DMS 273 treated with DMSO at 0.1 percent for 48 hours (cell line): ENCODE measurements around the gene ISCA2.

ENCODE experiments used
- DNase-seq: peaks from one replicate; lab custom pipeline; 2025; lab: John Stamatoyannopoulos, UW

The ISCA2 gene

GRCh38 chr14:74508844-74509428 lies 15.4 kb downstream of the ISCA2 start:
- DNase-seq = no peak

DNA sequence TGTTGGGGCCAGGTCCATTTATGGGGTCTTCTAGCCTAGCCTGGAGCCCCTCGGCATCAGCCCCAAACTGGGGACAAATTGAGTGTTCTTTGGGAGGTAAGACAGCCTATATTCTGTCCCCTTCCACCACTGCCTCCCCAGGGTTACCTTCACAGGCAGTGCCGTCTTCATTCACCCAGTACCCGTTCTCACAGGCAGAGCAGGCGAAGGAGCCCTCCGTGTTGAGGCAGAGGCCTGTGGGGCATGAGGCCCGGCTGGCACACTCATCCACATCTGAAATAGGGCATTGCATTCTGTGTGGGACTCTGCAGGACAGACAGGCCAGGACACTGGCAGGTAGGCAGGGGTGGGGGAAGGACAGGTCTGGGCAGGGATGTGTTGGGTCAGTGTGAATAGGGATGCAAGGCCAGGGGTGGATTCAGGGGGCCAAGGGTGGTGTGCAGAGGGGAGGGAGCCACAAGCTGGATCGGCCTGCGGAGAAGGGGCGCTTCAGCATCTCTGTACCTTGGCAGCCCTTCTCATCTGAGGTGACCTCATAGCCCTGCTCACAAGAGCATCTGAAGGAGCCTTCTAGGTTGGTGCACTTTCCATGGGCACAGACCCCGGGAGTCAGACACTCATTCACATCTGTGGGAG lies 16.1 kb downstream of the ISCA2 start:
- DNase-seq = no peak

DNA sequence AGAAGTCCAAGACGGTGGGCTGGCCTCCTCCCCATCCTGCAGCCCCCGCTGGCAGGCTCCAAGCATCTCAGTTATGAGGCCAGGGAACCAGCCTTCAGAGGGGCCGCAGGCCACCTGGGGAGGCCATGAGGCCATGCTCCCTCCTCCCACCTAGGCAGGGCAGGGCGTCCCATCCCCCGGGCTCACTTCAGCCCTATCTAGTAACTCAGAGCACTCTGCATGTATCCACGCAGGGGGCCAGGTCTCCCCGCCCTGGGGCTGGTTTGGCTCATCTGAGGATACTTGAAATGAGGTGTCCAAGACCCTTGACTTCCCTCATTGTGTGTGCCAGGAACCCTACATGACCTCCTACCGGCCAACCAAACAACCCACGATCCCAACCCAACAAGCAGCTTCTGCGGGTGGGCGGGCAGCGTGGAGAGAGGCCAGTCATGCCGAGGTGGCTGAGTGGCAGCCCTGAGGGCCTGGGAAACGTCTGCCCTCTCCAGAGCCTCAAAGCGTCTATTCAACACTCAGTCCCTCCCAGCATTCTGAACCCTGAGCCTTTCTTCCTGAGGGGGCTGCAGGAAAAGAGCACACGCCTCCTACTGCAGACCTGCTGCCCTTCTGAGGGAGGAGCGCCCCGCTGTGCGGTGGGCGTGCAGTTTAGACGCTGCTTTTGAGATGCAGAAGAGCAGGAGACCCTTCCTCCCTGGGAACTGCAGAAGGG lies 16.8 kb downstream of the ISCA2 start:
- DNase-seq = no peak

- DNase-seq = no peak
Measured at GRCh38 chr14:74510959-74511409, 17.4 kb downstream of the ISCA2 start.

GRCh38 chr14:74511966-74512830 lies 18.6 kb downstream of the ISCA2 start:
- no peak for DNase-seq

GRCh38 chr14:74514471-74514941 lies 20.9 kb downstream of the ISCA2 start:
- DNase-seq = no peak

GRCh38 chr14:74515891-74516412 lies 22.4 kb downstream of the ISCA2 start:
- no peak for DNase-seq

DNA sequence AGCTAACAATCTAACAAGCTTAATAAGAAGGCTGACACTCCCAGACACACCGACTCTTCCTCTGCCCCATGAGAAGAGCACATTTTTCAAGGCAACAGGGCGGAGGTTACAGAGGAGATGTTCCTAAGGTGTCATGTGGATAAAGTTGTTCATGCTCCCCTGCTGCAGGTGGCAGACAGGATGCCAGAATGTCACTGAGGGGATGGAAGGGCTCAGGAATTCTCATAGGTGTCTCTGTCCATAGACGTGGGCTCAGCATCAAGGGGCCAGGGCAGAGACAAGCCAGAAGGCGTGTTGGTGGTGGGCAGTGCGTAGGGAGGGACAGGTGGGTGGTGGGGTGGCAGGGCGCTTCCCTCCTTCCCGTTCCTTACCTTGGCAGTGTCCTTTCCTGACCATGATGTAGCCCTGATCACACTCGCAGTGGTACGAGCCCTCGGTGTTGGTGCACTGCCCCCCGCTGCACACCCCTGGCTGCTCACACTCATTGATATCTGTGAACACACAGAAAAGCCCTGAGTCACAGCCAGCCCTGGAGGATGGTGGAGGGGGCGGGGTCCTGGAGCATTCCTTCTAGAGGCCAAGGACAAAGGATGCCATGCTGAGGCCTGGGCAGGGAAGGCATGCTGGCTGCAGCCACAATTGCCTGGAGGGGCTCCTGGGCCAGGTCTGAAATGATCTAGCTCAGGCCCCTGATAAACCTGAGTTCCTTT lies 23.0 kb downstream of the ISCA2 start:
- no peak for DNase-seq

- no peak for DNase-seq
Measured at GRCh38 chr14:74517731-74518130, 24.2 kb downstream of the ISCA2 start.

GRCh38 chr14:74518221-74518620 lies 24.7 kb downstream of the ISCA2 start:
- no peak for DNase-seq

GRCh38 chr14:74519316-74520074 lies 25.9 kb downstream of the ISCA2 start:
- no peak for DNase-seq

DNA sequence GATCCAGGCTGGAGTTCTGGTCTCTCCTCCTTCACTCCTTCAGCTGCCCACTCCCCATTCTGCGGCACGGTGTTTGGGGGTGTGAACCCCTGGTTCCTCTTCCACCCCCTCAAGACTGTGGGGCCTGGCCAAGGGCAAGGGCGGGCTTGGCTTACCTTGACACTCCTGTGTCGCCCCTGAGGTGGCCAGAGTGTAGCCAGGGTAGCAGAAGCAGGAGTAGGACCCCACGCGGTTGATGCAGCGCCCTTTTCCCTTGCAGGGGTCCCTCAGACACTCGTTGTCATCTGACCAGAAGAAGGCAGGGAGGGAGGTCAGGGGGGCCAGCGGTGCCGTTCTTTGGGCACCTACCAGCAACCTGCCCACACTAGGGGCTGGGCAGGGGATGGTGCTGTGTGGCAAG lies 28.2 kb downstream of the ISCA2 start:
- no peak for DNase-seq

GRCh38 chr14:74522740-74523139 lies 29.2 kb downstream of the ISCA2 start:
- no peak for DNase-seq

- DNase-seq = no peak
Measured at GRCh38 chr14:74524076-74524811, 30.7 kb downstream of the ISCA2 start.

GRCh38 chr14:74524812-74525135 lies 31.2 kb downstream of the ISCA2 start:
- DNase-seq = no peak

DNA sequence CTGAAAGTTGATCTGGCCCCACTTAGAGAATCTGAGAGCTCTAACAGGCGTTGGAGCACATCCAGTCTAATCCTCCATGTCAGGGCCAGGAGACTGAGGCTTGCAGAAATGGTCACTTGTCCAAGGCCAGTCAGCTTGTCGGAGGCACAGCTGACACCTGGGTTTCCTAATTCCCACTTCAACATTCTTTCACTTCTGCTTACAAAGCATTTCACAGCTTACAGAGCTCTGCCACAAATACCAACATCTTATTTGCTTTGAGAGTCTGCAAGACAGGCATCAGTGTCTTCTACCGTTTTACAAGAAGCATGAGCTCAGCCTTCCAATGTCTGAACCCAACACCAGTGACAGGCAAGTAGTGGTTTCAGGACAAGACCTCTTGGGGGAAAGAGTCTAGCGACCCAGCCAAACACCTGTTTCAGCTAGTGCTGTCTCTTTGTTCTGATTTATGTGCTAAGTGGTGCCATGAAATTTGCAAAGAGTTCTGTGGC lies 31.8 kb downstream of the ISCA2 start:
- no peak for DNase-seq

DNA sequence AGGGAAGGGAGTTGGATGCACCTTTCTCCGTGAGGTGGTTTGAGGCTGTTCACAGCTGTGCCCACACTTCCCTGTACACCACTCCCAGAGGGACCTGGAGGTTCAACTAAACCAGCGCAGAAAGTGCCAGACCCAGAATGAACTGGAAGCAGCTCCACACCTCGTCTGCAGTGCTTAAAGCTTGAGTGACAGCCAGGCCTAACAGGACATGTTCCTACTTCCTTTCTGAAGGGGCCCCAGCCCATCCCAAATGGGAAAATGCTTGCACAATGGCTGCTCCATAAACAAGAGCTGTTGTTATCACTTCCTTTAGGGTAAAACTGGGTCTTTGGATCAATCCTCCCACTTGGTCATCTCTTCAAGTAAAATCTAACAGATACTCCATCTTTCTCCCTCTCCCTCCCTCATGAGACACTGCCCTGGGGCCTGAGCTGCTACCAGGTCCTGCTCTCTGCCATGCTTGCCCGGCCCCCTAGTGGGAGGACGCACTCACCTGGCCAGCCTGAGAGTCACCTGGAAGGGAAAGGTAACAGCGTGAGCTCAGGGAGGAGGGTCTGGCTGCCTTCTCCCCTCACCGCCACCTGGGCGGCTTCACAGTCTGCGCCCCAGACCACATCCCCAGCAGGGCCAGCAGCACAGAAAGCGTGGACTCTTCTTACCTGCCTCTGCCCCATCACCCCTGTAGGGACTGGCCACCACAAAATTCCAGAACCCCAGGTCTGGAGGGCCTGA lies 33.5 kb downstream of the ISCA2 start:
- no peak for DNase-seq

DNA sequence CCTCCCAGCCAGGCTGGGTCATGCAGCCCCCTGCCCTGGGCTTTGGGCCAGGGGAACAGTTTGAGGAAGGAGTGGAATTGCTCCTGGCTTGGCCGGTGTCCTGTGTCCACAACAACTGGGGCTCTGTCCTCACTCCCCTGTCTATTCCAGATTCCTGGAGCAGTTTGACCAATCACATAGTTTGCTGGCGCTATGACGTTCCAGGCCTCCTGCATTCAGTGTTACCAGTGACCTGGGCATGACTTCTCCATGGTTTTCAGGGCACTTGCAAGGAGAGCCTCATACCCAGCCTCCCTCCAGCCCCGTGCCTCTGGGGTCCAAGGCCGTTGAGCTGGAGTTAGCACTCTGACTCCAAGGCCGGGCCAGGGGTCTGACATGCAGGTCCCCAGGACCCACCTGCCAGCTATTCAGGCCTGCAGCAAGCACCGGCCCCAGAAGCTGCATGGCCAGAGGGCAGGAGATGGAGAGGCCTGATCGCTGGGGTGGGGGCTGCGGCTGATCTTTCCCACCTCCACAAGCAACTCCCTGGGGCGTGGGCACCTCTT lies 34.2 kb downstream of the ISCA2 start:
- no peak for DNase-seq

- DNase-seq = no peak
Measured at GRCh38 chr14:74528406-74528805, 34.8 kb downstream of the ISCA2 start.
